Measurements from ENCODE around the gene BARX2. TPM values are rescaled to one million over a fixed set of nuclear protein-coding genes. Genes with fewer than 3 reads are reported as not detected.

BARX2 gene
- total RNA-seq, 4 donors from 2014 or later: 11.1 to 31.8 (median 23.2) TPM

GRCh38 chr11:129390303-129390821 is 14.7 kb downstream of the BARX2 start:
- TF ChIP-seq POLR2A (IDR thresholded peaks at IDR 0.05) (no peak), POLR2AphosphoS5 (IDR thresholded peaks at IDR 0.05) (no peak), EP300 (IDR thresholded peaks at IDR 0.05) (no peak), CTCF (IDR thresholded peaks at IDR 0.05) (no peak)
- DNase-seq (ENCODE audit: low spot score in 2 of 2): no peak
- no peaks in the 10 kb centered on the region for H3K36me3 ChIP-seq
- peaks cover 10% of the 10 kb centered on the region for H3K27me3 ChIP-seq
- H3K27ac ChIP-seq: peak overlapping the region; percentile 8
- no peaks in the 10 kb centered on the region for H3K9me3 ChIP-seq
- H3K4me1 ChIP-seq: peaks cover 14% of the 10 kb centered on the region
- WGBS: 78% methylated on average over 4 of the region's 4 CpGs
- no peak overlapping the region for H3K4me3 ChIP-seq

GRCh38 chr11:129391360-129391759 is 15.7 kb downstream of the BARX2 start:
- DNase-seq (ENCODE audit: low spot score in 2 of 2): no peak
- Histone ChIP-seq H3K9me3 (no peaks in the 10 kb centered on the region), H3K36me3 (no peaks in the 10 kb centered on the region), H3K27ac (peak overlapping the region; percentile 62), H3K4me1 (peaks cover 14% of the 10 kb centered on the region), H3K4me3 (no peak overlapping the region), H3K27me3 (peaks cover 19% of the 10 kb centered on the region)
- WGBS: 35% methylated on average over 5 of the region's 5 CpGs
- TF ChIP-seq EP300 (IDR thresholded peaks at IDR 0.05) (no peak), POLR2AphosphoS5 (IDR thresholded peaks at IDR 0.05) (no peak), POLR2A (IDR thresholded peaks at IDR 0.05) (no peak), CTCF (IDR thresholded peaks at IDR 0.05) (no peak)

GRCh38 chr11:129391821-129392220 is 16.2 kb downstream of the BARX2 start:
- H3K36me3 ChIP-seq: no peaks in the 10 kb centered on the region
- peak overlapping the region; percentile 62 for H3K27ac ChIP-seq
- TF ChIP-seq POLR2AphosphoS5 (IDR thresholded peaks at IDR 0.05): no peak
- no peak for TF ChIP-seq EP300 (IDR thresholded peaks at IDR 0.05)
- no peak for TF ChIP-seq POLR2A (IDR thresholded peaks at IDR 0.05)
- TF ChIP-seq CTCF (IDR thresholded peaks at IDR 0.05): no peak
- H3K9me3 ChIP-seq: no peaks in the 10 kb centered on the region
- H3K27me3 ChIP-seq: peaks cover 19% of the 10 kb centered on the region
- peaks cover 10% of the 10 kb centered on the region for H3K4me1 ChIP-seq
- no peak for DNase-seq (ENCODE audit: low spot score in 2 of 2)
- no peak overlapping the region for H3K4me3 ChIP-seq
- WGBS: 55% methylated on average over 5 of the region's 6 CpGs

- Histone ChIP-seq H3K4me1 (peaks cover 6% of the 10 kb centered on the region), H3K27me3 (peaks cover 19% of the 10 kb centered on the region), H3K27ac (no peak overlapping the region), H3K4me3 (no peak overlapping the region), H3K9me3 (no peaks in the 10 kb centered on the region), H3K36me3 (no peaks in the 10 kb centered on the region)
- TF ChIP-seq CTCF (IDR thresholded peaks at IDR 0.05) (no peak), EP300 (IDR thresholded peaks at IDR 0.05) (no peak), POLR2AphosphoS5 (IDR thresholded peaks at IDR 0.05) (no peak), POLR2A (IDR thresholded peaks at IDR 0.05) (no peak)
- no peak for DNase-seq (ENCODE audit: low spot score in 2 of 2)
- 85% methylated on average over 1 of the region's 1 CpG for WGBS
These were observed 17.3 kb downstream of the BARX2 start for GRCh38 chr11:129392995-129393394.

GRCh38 chr11:129394709-129395108 is 19.1 kb downstream of the BARX2 start:
- Histone ChIP-seq H3K4me1 (peaks cover 6% of the 10 kb centered on the region), H3K36me3 (no peaks in the 10 kb centered on the region), H3K9me3 (no peaks in the 10 kb centered on the region), H3K27me3 (peaks cover 19% of the 10 kb centered on the region), H3K4me3 (no peak overlapping the region), H3K27ac (no peak overlapping the region)
- TF ChIP-seq POLR2AphosphoS5 (IDR thresholded peaks at IDR 0.05) (no peak), POLR2A (IDR thresholded peaks at IDR 0.05) (no peak), CTCF (IDR thresholded peaks at IDR 0.05) (no peak), EP300 (IDR thresholded peaks at IDR 0.05) (no peak)
- no peak for DNase-seq (ENCODE audit: low spot score in 2 of 2)
- 62% methylated on average over 3 of the region's 3 CpGs for WGBS
